Keratinocyte (primary cell): ENCODE data around the gene LCORL.

Source experiments
- CTCF ChIP-seq, 3 experiments: IDR thresholded peaks in 1 of 3; conservative IDR thresholded peaks in 1 of 3; optimal IDR thresholded peaks in 1 of 3; 2 replicates in 2 of 3; 3 replicates in 1 of 3; pipeline versions ENCODE3 to v1.5.1; 2011; ENCODE audit warnings: low read length in 3 of 3, mild to moderate bottlenecking in 3 of 3, moderate library complexity in 2 of 3, control low read depth in 1 of 3, inconsistent platforms in 1 of 3; ENCODE audit not compliant: insufficient read depth in 2 of 3; ENCODE audit errors: extremely low read depth in 1 of 3
- EZH2 ChIP-seq: IDR thresholded peaks from one replicate; pipeline ENCODE4 v1.6.1; 2012; ENCODE audit warnings: inconsistent platforms, mild to moderate bottlenecking, low read length, moderate library complexity

DNA sequence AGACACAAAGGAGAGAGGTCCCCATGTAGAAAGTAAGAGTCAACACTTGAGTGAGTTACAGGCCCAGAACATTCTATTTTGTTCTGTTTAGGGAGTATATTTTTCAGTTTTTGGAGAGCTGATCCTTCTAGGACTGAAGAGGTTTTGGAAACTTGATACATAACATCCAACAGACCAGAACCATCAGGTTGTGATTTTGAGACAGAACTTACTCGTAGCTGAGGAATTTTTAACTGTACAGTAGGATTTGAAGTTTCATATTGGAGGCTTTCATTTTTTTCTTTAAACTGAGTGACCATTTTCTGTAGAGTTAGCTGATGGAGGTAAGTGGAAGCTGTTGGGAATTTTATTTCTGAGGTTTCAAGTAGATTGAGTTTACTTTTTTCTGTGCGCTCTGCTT lies 137.5 kb downstream of the LCORL start:
- TF ChIP-seq CTCF (optimal IDR thresholded peaks at IDR 0.05 in 1 of 3, IDR thresholded peaks at IDR 0.05 in 1 of 3, conservative IDR thresholded peaks at IDR 0.05 in 1 of 3; ENCODE audit: extremely low read depth in 1 of 3, insufficient read depth in 2 of 3, low read length in 3 of 3): no peak
- TF ChIP-seq EZH2: no peak
